Keratinocyte (primary cell): ENCODE data around the gene EHMT1. TPM values are rescaled to one million over a fixed set of nuclear protein-coding genes. Genes with fewer than 3 reads are reported as not detected.

Experiments used
- DNase-seq: peaks from one replicate; pipeline ENCODE4 v3.0.0-alpha.2; 2011; ENCODE audit warnings: low read depth, missing footprints, low spot score
- FAIRE-seq: peaks from 2 replicates; lab custom pipeline; 2011; peaks lifted over from hg19 to GRCh38; lab: Jason Lieb, UNC
- H2AFZ ChIP-seq: 2 replicates; pipeline ENCODE4 v1.6.0; 2012; ENCODE audit warnings: low read length, control low read depth, inconsistent platforms; ENCODE audit not compliant: control insufficient read depth
- H3K27ac ChIP-seq: 2 replicates; pipeline ENCODE4 v1.5.1; 2011; ENCODE audit warnings: low read length; ENCODE audit not compliant: control insufficient read depth, insufficient read depth
- H3K27me3 ChIP-seq: 3 replicates; pipeline ENCODE4 v1.6.0; 2011; ENCODE audit warnings: low read length; ENCODE audit not compliant: control insufficient read depth, insufficient read depth; ENCODE audit errors: extremely low read depth
- H3K36me3 ChIP-seq, 2 experiments: 2 replicates in 1 of 2; 3 replicates in 1 of 2; pipeline ENCODE4 v1.5.1; 2011; ENCODE audit warnings: low read length in 2 of 2, mild to moderate bottlenecking in 1 of 2; ENCODE audit not compliant: control insufficient read depth in 2 of 2, insufficient read depth in 2 of 2; ENCODE audit errors: extremely low read depth in 1 of 2
- H3K4me1 ChIP-seq: 3 replicates; pipeline ENCODE4 v1.5.1; 2011; ENCODE audit warnings: low read length; ENCODE audit not compliant: control insufficient read depth, insufficient read depth; ENCODE audit errors: extremely low read depth
- H3K4me2 ChIP-seq: 3 replicates; pipeline ENCODE4 v1.6.0; 2011; ENCODE audit warnings: low read depth, low read length; ENCODE audit not compliant: control insufficient read depth, insufficient read depth; ENCODE audit errors: extremely low read depth
- H3K4me3 ChIP-seq, 3 experiments: fragments of 200-600 bp in 1 of 3; sonication (generic) in 1 of 3; 2 replicates in 2 of 3; 3 replicates in 1 of 3; pipeline ENCODE4 v1.5.1; 2011 to 2016; ENCODE audit warnings: low read length in 3 of 3, mild to moderate bottlenecking in 3 of 3, control low read depth in 2 of 3, inconsistent platforms in 1 of 3, low read depth in 1 of 3, mixed read lengths in 1 of 3, mixed run types in 1 of 3, moderate library complexity in 1 of 3; ENCODE audit not compliant: control insufficient read depth in 2 of 3, insufficient read depth in 2 of 3; ENCODE audit errors: extremely low read depth in 1 of 3
- H3K79me2 ChIP-seq: 2 replicates; pipeline ENCODE4 v1.6.0; 2012; ENCODE audit warnings: low read length; ENCODE audit not compliant: control insufficient read depth, insufficient read depth
- H3K9ac ChIP-seq: 3 replicates; pipeline ENCODE4 v1.6.0; 2011; ENCODE audit warnings: low read length; ENCODE audit not compliant: control insufficient read depth, insufficient read depth; ENCODE audit errors: extremely low read depth
- H3K9me1 ChIP-seq: 3 replicates; pipeline ENCODE4 v1.6.0; 2011; ENCODE audit warnings: low read length; ENCODE audit not compliant: control insufficient read depth, insufficient read depth; ENCODE audit errors: extremely low read depth
- H3K9me3 ChIP-seq: 2 replicates; pipeline ENCODE4 v1.5.1; 2012; ENCODE audit warnings: low read depth, low read length; ENCODE audit not compliant: control insufficient read depth
- H4K20me1 ChIP-seq: 3 replicates; pipeline ENCODE4 v1.6.0; 2011; ENCODE audit warnings: low read length; ENCODE audit not compliant: control insufficient read depth, insufficient read depth; ENCODE audit errors: extremely low read depth
- EZH2 ChIP-seq: IDR thresholded peaks from one replicate; pipeline ENCODE4 v1.6.1; 2012; ENCODE audit warnings: inconsistent platforms, mild to moderate bottlenecking, low read length, moderate library complexity
- dilution Hi-C: fragments of 300-500 bp; cut with MboI; formaldehyde crosslinking; loops from one replicate; pipeline ENCODE4 v1.7.0; 2020; ENCODE audit warnings: low sequenced_read_pairs; ENCODE audit not compliant: extremely low pct_ligation_motif_present
- polyA plus RNA-seq, 5 experiments: library from polyadenylated mRNA; depleted of rRNA in 3 of 5; stranded (reverse) in 3 of 5; stranded (forward) in 1 of 5; unstranded in 1 of 5; fragments of >200 nt; gene quantifications; 1 replicate in 1 of 5; 2 replicates in 3 of 5; 3 replicates in 1 of 5; pipeline versions ENCODE4 v1.2.1 to v1.2.3, GENCODE V29; 2011 to 2012; ENCODE audit warnings: missing spikeins in 2 of 5, low read depth in 1 of 5, low replicate concordance in 1 of 5
- TF ChIP-seq, protein P1 (sequence below), 3 experiments: IDR thresholded peaks in 1 of 3; conservative IDR thresholded peaks in 1 of 3; optimal IDR thresholded peaks in 1 of 3; 2 replicates in 2 of 3; 3 replicates in 1 of 3; pipeline versions ENCODE3 to v1.5.1; 2011; ENCODE audit warnings: low read length in 3 of 3, mild to moderate bottlenecking in 3 of 3, moderate library complexity in 2 of 3, control low read depth in 1 of 3, inconsistent platforms in 1 of 3; ENCODE audit not compliant: insufficient read depth in 2 of 3; ENCODE audit errors: extremely low read depth in 1 of 3

EHMT1 gene
- polyA plus RNA-seq, 1 donor (not counting 4 experiments of a cell fraction or from before 2014, with no cell fraction given): 25.9 TPM

DNA sequence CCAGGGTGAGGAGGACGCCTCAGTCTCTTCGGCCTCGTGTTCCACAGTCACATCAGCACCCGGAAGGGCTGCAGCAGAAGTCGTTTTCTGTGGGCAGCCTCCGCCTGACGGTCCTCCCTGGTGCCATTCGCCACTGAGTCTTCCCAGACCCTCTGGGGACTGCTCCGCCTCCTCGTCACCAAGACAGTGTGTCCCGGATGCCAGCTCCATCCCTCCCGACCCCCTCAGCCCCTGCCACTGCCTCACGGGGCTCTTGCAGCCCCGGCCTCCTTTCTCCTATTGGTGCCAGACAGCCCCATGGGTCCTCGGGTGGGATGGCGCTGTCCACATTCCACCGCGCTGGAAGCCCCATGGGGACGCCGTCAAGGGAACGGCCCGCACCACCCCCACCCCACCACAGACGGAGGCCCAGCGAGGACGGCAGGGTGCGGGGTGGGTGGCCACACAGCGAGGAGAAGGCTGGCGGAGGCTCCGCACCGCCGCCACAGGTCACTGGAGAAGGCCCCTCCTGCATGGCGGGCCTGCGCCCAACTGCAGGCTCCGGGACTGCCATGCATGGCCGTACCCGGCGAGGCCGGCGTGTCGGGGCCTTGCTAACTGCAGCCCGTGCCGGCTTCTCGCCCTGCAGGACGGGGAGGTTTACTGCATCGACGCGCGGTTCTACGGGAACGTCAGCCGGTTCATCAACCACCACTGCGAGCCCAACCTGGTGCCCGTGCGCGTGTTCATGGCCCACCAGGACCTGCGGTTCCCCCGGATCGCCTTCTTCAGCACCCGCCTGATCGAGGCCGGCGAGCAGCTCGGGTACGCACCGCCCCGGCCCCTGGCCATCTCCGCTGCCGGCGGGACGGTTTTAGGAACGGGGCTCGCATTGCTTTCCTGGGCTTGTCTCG is 215.2 kb downstream of the EHMT1 start:
- TF ChIP-seq, protein P1, sequence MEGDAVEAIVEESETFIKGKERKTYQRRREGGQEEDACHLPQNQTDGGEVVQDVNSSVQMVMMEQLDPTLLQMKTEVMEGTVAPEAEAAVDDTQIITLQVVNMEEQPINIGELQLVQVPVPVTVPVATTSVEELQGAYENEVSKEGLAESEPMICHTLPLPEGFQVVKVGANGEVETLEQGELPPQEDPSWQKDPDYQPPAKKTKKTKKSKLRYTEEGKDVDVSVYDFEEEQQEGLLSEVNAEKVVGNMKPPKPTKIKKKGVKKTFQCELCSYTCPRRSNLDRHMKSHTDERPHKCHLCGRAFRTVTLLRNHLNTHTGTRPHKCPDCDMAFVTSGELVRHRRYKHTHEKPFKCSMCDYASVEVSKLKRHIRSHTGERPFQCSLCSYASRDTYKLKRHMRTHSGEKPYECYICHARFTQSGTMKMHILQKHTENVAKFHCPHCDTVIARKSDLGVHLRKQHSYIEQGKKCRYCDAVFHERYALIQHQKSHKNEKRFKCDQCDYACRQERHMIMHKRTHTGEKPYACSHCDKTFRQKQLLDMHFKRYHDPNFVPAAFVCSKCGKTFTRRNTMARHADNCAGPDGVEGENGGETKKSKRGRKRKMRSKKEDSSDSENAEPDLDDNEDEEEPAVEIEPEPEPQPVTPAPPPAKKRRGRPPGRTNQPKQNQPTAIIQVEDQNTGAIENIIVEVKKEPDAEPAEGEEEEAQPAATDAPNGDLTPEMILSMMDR (optimal IDR thresholded peaks at IDR 0.05 in 1 of 3, IDR thresholded peaks at IDR 0.05 in 1 of 3, conservative IDR thresholded peaks at IDR 0.05 in 1 of 3; ENCODE audit: extremely low read depth in 1 of 3, insufficient read depth in 2 of 3, low read length in 3 of 3): no peak
- no peak for TF ChIP-seq EZH2
- Histone ChIP-seq H3K27me3 (no peaks in the 10 kb centered on the region), H4K20me1 (peaks cover 3% of the 10 kb centered on the region), H3K36me3 (peaks cover 5 to 17% of the 10 kb centered on the region in 2 experiments), H3K27ac (no peak overlapping the region), H3K9ac (no peak overlapping the region), H2AFZ (no peak overlapping the region), H3K79me2 (no peaks in the 10 kb centered on the region), H3K4me2 (no peak overlapping the region), H3K9me3 (no peaks in the 10 kb centered on the region), H3K4me1 (no peaks in the 10 kb centered on the region), H3K4me3 (no peak overlapping the region), H3K9me1 (no peaks in the 10 kb centered on the region)
- no peak for DNase-seq
- no peak for FAIRE-seq
- dilution Hi-C loops: no loop called here

DNA sequence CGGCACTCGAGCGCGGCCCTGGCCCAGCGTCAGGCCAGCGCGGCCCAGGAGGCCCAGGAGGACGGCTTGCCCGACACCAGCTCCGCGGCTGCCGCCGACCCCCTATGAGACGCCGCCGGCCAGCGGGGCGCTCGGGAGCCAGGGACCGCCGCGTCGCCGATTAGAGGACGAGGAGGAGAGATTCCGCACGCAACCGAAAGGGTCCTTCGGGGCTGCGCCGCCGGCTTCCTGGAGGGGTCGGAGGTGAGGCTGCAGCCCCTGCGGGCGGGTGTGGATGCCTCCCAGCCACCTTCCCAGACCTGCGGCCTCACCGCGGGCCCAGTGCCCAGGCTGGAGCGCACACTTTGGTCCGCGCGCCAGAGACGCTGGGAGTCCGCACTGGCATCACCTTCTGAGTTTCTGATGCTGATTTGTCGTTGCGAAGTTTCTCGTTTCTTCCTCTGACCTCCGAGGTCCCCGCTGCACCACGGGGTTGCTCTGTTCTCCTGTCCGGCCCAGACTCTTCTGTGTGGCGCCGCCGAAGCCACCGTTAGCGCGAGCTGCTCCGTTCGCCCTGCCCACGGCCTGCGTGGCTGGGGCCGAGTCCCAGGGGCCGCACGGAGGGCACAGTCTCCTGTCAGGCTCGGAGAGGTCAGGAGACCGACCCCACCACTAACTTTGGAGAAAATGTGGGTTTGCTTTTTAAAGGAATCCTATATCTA is 216.2 kb downstream of the EHMT1 start:
- TF ChIP-seq EZH2: no peak
- H3K4me1 ChIP-seq: no peaks in the 10 kb centered on the region
- H3K4me2 ChIP-seq: no peak overlapping the region
- no peaks in the 10 kb centered on the region for H3K9me3 ChIP-seq
- H3K27me3 ChIP-seq: no peaks in the 10 kb centered on the region
- no peak overlapping the region for H3K9ac ChIP-seq
- H3K4me3 ChIP-seq: no peak overlapping the region
- H2AFZ ChIP-seq: no peak overlapping the region
- FAIRE-seq (no peak), DNase-seq (no peak)
- dilution Hi-C loops: no loop called here
- no peaks in the 10 kb centered on the region for H3K9me1 ChIP-seq
- H3K27ac ChIP-seq: no peak overlapping the region
- H3K79me2 ChIP-seq: no peaks in the 10 kb centered on the region
- peaks cover 0 to 15% of the 10 kb centered on the region in 2 experiments for H3K36me3 ChIP-seq
- H4K20me1 ChIP-seq: peaks cover 3% of the 10 kb centered on the region
